ENCODE measurements around the gene SPACDR. TPM values are rescaled to one million over a fixed set of nuclear protein-coding genes. Genes with fewer than 3 reads are reported as not detected.
A peak's percentile ranks its signal among the peaks of the same experiment; 100 is the strongest.

Gene SPACDR
- total RNA-seq, 2 experiments from 2014 or later: 3.5 to 4.2 TPM

DNA sequence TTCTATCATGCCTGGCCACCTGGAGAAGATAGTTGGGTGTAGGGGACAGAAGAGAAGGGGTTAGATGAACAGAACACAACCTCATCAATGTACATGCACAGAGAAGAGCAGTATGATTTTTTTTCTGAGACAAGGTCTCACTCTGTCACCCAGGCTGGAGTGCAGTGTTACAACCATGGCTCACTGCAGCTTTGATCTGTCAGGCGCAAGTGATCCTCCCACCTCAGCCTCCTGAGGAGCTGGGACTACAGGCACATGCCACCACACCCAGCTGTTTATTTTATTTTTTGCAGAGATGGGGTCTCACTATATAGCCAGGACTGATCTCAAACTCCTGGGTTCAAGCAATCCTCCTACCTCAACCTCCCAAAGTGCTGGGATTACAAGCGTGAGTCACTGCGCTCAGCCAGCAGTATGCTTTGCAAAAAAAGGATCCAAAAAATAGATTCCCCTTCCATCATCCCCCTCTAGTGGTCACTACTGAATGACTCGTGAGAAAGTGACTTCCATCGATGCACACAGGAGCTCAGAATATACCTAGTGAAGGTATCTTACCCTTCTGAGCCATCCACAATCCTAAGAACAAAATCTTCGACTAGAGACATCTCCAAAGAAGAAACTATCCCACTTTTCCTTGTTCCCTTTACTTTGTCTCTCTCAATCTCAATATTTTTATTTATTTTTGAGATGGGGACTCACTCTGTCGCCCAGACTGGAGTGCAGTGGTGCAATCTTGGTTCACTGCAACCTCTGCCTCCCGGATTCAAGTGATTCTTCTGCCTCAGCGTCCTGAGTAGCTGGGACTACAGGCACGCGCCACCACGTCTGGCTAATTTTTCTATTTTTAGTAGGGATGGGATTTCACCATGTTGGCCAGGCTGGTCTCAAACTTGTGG, 56.5 kb downstream of the SPACDR start:
- ATAC-seq (peak; percentile 94), DNase-seq (peak; percentile 55)
- no peaks in the 10 kb centered on the region for H3K36me3 Mint-ChIP-seq (ENCODE audit: low read depth)
- intact Hi-C loops (cut with DNase I, micrococcal nuclease): loop anchor here (1.0 to 2.0 kb wide), 4 partner anchors 37 to 275 kb away; no protein-coding TSS in a partner anchor
- H3K9me3 Mint-ChIP-seq (ENCODE audit: low read depth): no peaks in the 10 kb centered on the region
- H3K27ac Mint-ChIP-seq: no peak overlapping the region
- H3K4me3 Mint-ChIP-seq: no peak overlapping the region
- H3K4me1 Mint-ChIP-seq: peaks cover 2% of the 10 kb centered on the region
- POLR2A ChIA-PET: interaction anchor here (0.6 to 1.7 kb wide), 3 partner anchors 46 to 310 kb away, joined by 4 to 5 read pairs (median 4); no protein-coding TSS in a partner anchor
- H3K27me3 Mint-ChIP-seq: no peaks in the 10 kb centered on the region
- CTCF ChIA-PET: interaction anchor here (0.5 to 2.8 kb wide), 28 partner anchors 11 to 494 kb away, joined by 3 to 19 read pairs (median 5); partner anchors contain the start of gene MBLAC1

DNA sequence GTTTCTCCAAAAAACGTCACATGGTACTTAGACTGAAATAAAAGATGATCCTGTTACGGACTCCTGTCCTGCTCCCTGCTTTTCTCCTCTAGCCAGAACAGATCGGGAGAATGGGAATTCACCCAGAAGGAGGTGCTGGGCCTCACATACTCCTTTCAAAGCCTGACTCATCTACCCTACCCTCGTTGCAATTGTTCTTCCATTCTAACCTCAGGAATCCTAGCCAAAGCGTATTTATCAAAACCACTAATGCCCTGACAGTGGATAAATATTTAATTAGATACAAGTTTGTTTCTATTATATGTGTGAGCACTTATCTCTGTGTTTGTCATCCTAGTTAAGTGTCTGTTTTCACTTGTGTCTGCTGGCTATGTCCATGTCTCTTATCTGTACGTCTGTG, 57.3 kb downstream of the SPACDR start:
- ChIA-PET POLR2A (interaction anchor here (0.7 to 1.7 kb wide), 2 partner anchors 53 to 309 kb away, joined by 4 to 5 read pairs; no protein-coding TSS in a partner anchor), CTCF (interaction anchor here (0.5 to 2.8 kb wide), 19 partner anchors 10 to 493 kb away, joined by 3 to 19 read pairs (median 4); no protein-coding TSS in a partner anchor)
- intact Hi-C loops (cut with DNase I, micrococcal nuclease): loop anchor here (1.0 to 2.0 kb wide), 4 partner anchors 36 to 274 kb away; no protein-coding TSS in a partner anchor
- DNase-seq (no peak), ATAC-seq (no peak)
- H3K4me1 Mint-ChIP-seq: peaks cover 2% of the 10 kb centered on the region
- H3K9me3 Mint-ChIP-seq (ENCODE audit: low read depth): no peaks in the 10 kb centered on the region
- H3K27me3 Mint-ChIP-seq: no peaks in the 10 kb centered on the region
- H3K36me3 Mint-ChIP-seq (ENCODE audit: low read depth): no peaks in the 10 kb centered on the region
- H3K27ac Mint-ChIP-seq: no peak overlapping the region
- H3K4me3 Mint-ChIP-seq: no peak overlapping the region

Other genes starting within 250 kb of the SPACDR start
- gene PVRIG, start 244.3 kb downstream of the SPACDR start, total RNA-seq: 10 to 100 TPM; 26.9 to 27.7 TPM
- gene SPDYE3, start 156.6 kb downstream of the SPACDR start, total RNA-seq: not detected
- 10 to 100 TPM; 30.5 to 37.5 TPM for gene PILRB, start 106.1 kb downstream of the SPACDR start, total RNA-seq
- gene PILRA, start 90.8 kb downstream of the SPACDR start, total RNA-seq: under 1 TPM; 0.80 to 0.90 TPM
- gene ZCWPW1, start 35.6 kb downstream of the SPACDR start, total RNA-seq: 1 to 10 TPM; 3.0 to 3.4 TPM
- 10 to 100 TPM; 44.4 to 45.9 TPM for gene MEPCE, start 34.4 kb downstream of the SPACDR start, total RNA-seq
- 10 to 100 TPM; 48.7 to 60.3 TPM for gene PPP1R35, start 27.8 kb downstream of the SPACDR start, total RNA-seq
- gene TSC22D4, start 15.0 kb upstream of the SPACDR start, total RNA-seq: 10 to 100 TPM; 78.5 to 85.7 TPM
- under 1 TPM; 0.21 to 0.56 TPM for gene NYAP1, start 19.7 kb upstream of the SPACDR start, total RNA-seq
- gene AGFG2, start 74.9 kb upstream of the SPACDR start, total RNA-seq: 10 to 100 TPM; 49.3 to 49.4 TPM
- 10 to 100 TPM in 1 of 2 experiments, 1 to 10 TPM in 1; 9.9 to 13.1 TPM for gene SAP25, start 109.6 kb upstream of the SPACDR start, total RNA-seq
- 10 to 100 TPM; 70.3 to 71.7 TPM for gene LRCH4, start 121.9 kb upstream of the SPACDR start, total RNA-seq
- 1 to 10 TPM; 1.4 to 2.1 TPM for gene FBXO24, start 122.1 kb upstream of the SPACDR start, total RNA-seq
- 1 to 10 TPM; 7.6 to 8.9 TPM for gene PCOLCE, start 138.1 kb upstream of the SPACDR start, total RNA-seq
- 10 to 100 TPM; 14.4 to 19.9 TPM for gene MOSPD3, start 148.3 kb upstream of the SPACDR start, total RNA-seq
- gene TFR2, start 177.3 kb upstream of the SPACDR start, total RNA-seq: 10 to 100 TPM; 10.1 to 12.4 TPM
- not detected for gene ACTL6B, start 192.2 kb upstream of the SPACDR start, total RNA-seq
- 100 to 1,000 TPM; 172 to 200 TPM for gene GNB2, start 209.5 kb upstream of the SPACDR start, total RNA-seq
- 10 to 100 TPM; 40.3 to 40.9 TPM for gene GIGYF1, start 230.0 kb upstream of the SPACDR start, total RNA-seq
- gene POP7, start 241.9 kb upstream of the SPACDR start, total RNA-seq: 10 to 100 TPM; 46.1 to 59.4 TPM

All from activated CD4-positive, alpha-beta T cell treated with anti-CD3 and anti-CD28 coated beads for 36 hours (primary cell).